Astrocyte of the hippocampus (primary cell): ENCODE results near the gene AFF2.

Source experiments
- DNase-seq: peaks from one replicate; pipeline ENCODE4 v3.0.0; 2011; ENCODE audit warnings: low read depth, low spot score

The AFF2 gene

GRCh38 chrX:148915474-148915873 is 415.1 kb downstream of the AFF2 start:
- DNase-seq, result no peak

- DNase-seq, result no peak
Observed at GRCh38 chrX:148917441-148917840, 417.0 kb downstream of the AFF2 start.

- no peak for DNase-seq
Observed at GRCh38 chrX:148923631-148924030, 423.2 kb downstream of the AFF2 start.

DNA sequence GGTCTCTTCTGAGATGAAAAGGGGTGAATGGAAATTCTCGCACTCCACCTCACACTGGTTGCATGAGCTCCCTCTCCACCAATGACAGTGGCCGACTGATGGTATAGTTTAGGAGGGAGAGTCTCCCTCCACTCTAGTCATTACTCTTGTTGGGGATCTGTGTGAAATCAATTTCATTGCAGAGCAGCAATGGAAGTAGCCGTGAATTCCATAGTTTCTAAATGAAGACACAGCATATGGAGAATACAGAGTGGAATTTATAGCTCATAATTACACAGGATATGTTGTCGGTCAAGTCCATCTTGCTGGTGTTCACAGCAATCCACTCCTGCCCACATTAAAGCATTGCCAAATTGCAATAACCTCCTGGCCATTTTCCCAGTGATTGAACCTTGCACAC is 426.0 kb downstream of the AFF2 start:
- DNase-seq, result no peak

GRCh38 chrX:148928811-148929210 is 428.4 kb downstream of the AFF2 start:
- DNase-seq, result peak; percentile 46

DNA sequence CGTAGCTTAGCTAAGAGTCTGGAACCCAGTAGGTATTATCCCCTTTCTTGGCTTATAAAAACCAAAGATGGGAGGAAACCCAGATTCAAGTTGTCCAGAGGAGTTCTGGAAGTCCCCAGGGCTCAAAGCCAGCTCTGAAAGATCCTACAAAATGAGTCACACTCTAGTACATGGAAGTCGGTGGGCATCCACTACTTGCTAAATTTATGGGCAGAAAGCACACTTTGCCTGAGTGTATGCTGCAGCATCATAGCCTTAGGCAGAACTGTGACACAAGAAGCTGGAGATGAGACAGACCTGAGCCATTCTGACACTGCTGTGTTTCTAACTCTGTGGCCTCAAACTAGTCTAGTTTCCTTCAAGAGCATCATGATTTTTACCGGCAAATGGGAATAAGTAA is 429.3 kb downstream of the AFF2 start:
- peak; percentile 39 for DNase-seq

DNA sequence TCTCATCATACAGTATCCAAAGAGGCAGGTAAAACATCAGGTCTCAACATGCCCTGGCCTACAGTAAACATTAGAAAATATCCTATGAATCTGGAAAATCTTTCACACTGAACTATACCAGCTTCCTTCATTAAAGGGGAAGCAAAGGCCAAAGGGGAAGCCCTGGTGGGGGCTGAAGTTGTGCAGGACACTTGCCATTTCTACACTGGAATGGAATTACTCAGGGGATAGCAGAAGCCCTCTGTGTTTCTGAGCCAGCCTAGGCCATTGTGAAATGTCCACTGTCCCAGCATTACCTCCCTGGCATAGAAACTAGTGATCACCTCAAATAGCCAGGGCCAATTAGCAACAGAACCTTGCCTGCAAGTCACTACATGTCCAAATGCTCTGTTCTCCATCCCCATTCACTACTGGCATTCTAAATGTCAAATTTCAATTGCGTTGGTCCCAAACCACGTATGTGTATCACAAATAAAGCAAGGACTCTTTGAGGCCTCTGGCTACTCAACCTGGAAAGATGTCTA is 429.9 kb downstream of the AFF2 start:
- DNase-seq, result no peak

DNA sequence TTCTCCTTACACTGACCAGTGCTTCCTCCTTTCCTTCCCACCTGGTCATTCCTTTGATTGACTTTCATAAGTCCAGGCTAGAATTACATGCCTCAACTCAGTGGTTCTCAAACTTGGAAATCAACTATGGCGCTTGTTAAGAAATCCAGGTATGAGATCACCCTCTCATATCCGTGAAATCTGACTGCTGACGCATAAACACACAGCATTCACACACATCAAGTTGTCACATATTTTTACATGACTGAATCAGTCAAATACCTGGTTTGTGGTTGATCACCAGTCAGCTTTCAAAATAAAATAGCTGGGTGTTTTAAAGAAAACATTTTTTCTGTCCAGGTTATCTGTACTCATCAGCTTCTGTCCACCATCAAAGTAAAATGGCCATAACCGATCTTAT is 433.5 kb downstream of the AFF2 start:
- DNase-seq, result peak; percentile 2

GRCh38 chrX:148938348-148938747 is 437.9 kb downstream of the AFF2 start:
- DNase-seq, result no peak

- DNase-seq, result peak; percentile 47
Observed at GRCh38 chrX:148940411-148940996, 440.1 kb downstream of the AFF2 start.

- no peak for DNase-seq
Observed at GRCh38 chrX:148942754-148943153, 442.3 kb downstream of the AFF2 start.

GRCh38 chrX:148947399-148947975 is 447.1 kb downstream of the AFF2 start:
- DNase-seq, result no peak

- DNase-seq, result no peak
Observed at GRCh38 chrX:148956352-148956751, 455.9 kb downstream of the AFF2 start.

- no peak for DNase-seq
Observed at GRCh38 chrX:148958901-148959300, 458.5 kb downstream of the AFF2 start.

DNA sequence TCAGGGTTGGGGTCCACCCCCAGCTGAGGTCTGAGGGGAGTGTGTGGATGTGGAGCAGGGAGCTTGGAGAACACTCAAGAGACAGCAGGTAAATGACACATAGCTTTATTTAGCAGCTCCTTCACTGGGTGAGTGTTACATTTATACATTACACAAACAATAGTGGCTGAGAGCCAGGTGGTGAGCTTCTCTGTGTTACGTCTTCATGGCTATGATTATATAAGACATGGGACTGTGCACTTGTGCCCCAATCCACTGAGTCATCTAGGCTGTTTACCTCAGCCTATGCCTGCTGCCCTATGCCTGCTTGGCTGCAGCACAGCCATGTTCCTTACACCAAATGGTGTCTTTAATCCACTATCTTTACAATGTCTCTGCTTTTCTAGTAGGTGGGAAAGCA is 459.6 kb downstream of the AFF2 start:
- DNase-seq, result no peak

DNA sequence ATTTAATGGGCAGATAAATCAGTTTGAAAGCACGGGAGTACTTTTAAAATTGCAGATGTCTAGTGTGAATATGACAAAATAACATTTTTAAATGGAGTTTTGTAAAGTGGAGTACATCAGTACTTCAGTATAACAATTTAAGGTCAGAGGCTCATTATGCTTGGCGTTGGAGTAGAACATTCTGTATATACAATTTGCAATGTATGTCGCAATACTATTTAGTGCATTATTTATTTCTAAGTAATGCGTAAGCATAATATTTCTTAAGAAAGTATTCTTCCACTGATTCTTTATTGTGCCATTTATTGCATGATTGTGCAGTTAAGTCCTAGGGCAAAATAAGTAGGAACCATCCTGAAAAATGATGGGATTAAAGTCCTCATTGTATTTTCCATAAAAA is 461.6 kb downstream of the AFF2 start:
- no peak for DNase-seq

GRCh38 chrX:148976571-148977400 is 476.4 kb downstream of the AFF2 start:
- DNase-seq, result no peak

GRCh38 chrX:148979786-148980185 is 479.4 kb downstream of the AFF2 start:
- DNase-seq, result no peak

- no peak for DNase-seq
Observed at GRCh38 chrX:148984238-148984637, 483.8 kb downstream of the AFF2 start.

GRCh38 chrX:148991502-148991901 is 491.1 kb downstream of the AFF2 start:
- DNase-seq, result no peak

DNA sequence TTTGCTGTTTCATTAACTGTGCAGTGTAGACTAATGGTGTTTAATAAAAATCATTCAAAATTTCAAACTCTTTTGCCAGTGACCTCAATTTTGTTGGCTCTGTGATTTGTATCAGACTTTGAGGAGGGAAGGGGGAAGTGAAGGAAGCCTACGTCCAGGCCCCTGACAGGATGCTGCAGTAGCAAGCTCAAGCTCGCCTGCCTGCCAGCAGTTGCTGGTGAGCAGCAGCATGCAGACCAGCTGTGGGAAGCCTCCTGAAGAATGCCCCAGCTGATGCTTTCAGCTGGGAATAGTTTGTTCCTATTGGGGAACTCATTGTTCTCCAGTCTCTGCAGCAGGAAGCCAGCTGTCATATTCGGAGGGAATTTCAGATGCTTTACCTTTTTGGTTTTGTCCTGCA is 495.2 kb downstream of the AFF2 start:
- no peak for DNase-seq

- DNase-seq, result no peak
Observed at GRCh38 chrX:149002320-149002719, 501.9 kb downstream of the AFF2 start.
